Measurements from ENCODE around the gene DHRS11.

DNA sequence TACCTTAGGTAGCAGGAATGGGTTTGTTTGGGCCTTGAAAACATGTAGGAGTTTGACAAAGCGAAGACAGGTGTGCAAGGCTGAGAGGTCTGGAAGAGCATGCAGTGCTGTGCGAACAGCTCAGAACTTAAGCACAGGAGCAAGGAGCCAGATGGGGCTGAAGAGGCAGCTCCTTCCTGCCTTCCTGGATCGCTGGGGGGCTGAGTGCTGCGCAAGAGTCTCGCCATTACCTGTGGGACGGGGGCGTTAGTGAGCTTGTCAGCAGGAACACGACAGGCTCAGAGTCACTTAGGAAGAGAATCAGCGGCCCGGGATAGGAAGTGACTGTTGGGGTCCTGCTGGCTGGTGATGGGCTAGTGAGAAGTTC is 9.2 kb downstream of the DHRS11 start:
- TF ChIP-seq POLR2A (IDR thresholded peaks at IDR 0.05; ENCODE audit: low read depth, low read length) (no peak), SMC3 (IDR thresholded peaks at IDR 0.05; ENCODE audit: low read depth, low read length) (no peak), RAD21 (IDR thresholded peaks at IDR 0.05; ENCODE audit: low read length) (no peak), RFX5 (IDR thresholded peaks at IDR 0.05; ENCODE audit: low read depth, low read length) (no peak), CEBPB (IDR thresholded peaks at IDR 0.05; ENCODE audit: low read depth, low read length) (no peak), FOS (IDR thresholded peaks at IDR 0.05; ENCODE audit: low read depth, low read length) (no peak)
- TF ChIP-seq, protein P1, sequence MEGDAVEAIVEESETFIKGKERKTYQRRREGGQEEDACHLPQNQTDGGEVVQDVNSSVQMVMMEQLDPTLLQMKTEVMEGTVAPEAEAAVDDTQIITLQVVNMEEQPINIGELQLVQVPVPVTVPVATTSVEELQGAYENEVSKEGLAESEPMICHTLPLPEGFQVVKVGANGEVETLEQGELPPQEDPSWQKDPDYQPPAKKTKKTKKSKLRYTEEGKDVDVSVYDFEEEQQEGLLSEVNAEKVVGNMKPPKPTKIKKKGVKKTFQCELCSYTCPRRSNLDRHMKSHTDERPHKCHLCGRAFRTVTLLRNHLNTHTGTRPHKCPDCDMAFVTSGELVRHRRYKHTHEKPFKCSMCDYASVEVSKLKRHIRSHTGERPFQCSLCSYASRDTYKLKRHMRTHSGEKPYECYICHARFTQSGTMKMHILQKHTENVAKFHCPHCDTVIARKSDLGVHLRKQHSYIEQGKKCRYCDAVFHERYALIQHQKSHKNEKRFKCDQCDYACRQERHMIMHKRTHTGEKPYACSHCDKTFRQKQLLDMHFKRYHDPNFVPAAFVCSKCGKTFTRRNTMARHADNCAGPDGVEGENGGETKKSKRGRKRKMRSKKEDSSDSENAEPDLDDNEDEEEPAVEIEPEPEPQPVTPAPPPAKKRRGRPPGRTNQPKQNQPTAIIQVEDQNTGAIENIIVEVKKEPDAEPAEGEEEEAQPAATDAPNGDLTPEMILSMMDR (conservative IDR thresholded peaks at IDR 0.05; ENCODE audit: low read depth, low read length), result no peak
- TF ChIP-seq, protein P2, sequence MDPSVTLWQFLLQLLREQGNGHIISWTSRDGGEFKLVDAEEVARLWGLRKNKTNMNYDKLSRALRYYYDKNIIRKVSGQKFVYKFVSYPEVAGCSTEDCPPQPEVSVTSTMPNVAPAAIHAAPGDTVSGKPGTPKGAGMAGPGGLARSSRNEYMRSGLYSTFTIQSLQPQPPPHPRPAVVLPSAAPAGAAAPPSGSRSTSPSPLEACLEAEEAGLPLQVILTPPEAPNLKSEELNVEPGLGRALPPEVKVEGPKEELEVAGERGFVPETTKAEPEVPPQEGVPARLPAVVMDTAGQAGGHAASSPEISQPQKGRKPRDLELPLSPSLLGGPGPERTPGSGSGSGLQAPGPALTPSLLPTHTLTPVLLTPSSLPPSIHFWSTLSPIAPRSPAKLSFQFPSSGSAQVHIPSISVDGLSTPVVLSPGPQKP (IDR thresholded peaks at IDR 0.05; ENCODE audit: borderline replicate concordance, low read depth, low read length), result no peak
